ENCODE data around the gene CYP2W1. TPM values are rescaled to one million over a fixed set of nuclear protein-coding genes. Genes with fewer than 3 reads are reported as not detected.

Gene CYP2W1
- total RNA-seq, 2 donors from 2014 or later = not detected

GRCh38 chr7:966291-967069 is 16.5 kb upstream of the CYP2W1 start:
- no peak for DNase-seq
- H3K4me3 Mint-ChIP-seq = peak overlapping the region; percentile 70
- no peaks in the 10 kb centered on the region for H3K27me3 Mint-ChIP-seq
- no peak for ATAC-seq
- H3K36me3 Mint-ChIP-seq (ENCODE audit: low read depth) = peaks cover 10% of the 10 kb centered on the region
- peaks cover 18% of the 10 kb centered on the region for H3K4me1 Mint-ChIP-seq
- H3K9me3 ChIP-seq (ENCODE audit: control insufficient read depth, low read length, poor library complexity, severe bottlenecking) = no peaks in the 10 kb centered on the region
- H3K27ac Mint-ChIP-seq = peak overlapping the region; percentile 88

DNA sequence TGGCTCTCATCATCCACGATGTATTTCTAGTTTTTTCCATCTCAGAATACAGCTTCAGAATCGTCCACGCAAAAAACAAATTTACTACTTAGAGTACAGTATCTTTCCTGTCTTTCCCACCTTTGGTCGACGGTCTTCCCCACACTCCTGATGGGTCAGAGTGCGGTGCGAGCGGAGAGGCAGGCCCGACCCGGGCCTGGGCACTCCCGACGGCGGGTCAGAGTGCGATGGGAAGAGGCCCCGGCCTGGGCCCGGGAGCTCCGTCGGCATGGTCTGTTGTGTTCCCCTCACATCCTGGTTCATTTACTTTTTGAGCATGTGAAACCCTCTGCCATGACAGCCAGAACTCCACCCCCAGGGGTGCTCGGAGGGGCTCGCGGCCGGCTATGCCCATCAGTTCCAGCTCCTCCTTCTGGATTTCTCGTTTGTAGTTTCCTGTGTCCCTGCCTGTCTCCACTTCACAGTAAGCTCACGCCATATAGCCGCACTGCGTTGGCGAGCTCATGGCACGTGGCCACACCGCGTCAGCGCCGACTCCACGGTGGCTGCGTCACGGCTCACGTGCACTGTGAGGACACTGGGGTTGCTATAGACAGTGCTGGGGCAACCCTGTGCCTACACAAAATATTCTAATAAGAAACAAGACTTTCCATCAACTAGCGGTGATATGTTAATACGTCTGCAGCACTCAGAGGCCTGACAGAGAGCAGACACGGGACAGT is 15.5 kb upstream of the CYP2W1 start:
- no peaks in the 10 kb centered on the region for H3K9me3 ChIP-seq (ENCODE audit: control insufficient read depth, low read length, poor library complexity, severe bottlenecking)
- DNase-seq = no peak
- Mint-ChIP-seq H3K27ac (peak overlapping the region; percentile 63), H3K4me3 (peak overlapping the region; percentile 49), H3K4me1 (peaks cover 21% of the 10 kb centered on the region), H3K27me3 (no peaks in the 10 kb centered on the region), H3K36me3 (ENCODE audit: low read depth) (peaks cover 10% of the 10 kb centered on the region)
- no peak for ATAC-seq

DNA sequence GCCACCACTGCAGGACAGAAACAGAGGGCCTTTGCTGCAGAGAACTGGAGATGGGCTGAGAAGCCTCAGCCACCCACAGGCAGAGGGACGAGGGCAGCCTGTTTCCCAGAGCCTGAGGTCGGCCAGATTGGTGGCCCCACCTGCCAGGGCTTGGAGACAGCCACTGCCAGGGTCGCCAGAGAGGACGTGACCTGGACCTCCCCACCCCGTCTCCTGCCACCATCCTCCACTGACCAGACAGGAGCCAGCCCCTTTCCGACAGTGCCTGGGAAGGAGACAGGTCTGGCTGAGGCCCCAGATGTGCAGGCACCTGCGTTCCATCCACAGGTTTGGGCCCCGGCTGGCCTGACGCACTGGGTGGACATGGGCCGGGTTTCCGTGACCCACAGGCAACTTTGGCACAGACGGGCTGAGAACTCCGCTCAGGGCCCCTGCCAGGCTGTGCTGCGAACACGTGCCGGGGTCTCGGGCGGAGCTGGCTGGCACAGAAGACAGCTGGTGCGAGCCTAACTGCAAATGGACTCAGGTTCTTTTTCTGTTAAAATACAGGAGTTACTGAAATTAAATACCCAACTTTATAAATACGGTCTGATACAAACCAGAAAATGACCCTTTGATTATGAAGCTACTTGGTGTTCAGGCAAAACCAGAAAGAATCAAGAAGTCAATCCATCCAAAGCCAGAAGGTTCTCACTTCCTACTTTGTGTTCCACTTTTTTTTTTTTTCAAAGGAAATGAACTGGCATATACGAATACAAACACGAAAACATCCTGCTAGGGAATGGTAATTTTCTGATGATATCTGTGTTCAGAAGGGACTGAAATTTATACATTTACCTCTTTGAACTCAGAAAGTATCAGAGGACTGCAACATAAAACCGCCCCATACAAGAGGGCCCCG is 14.5 kb upstream of the CYP2W1 start:
- no peaks in the 10 kb centered on the region for H3K9me3 ChIP-seq (ENCODE audit: control insufficient read depth, low read length, poor library complexity, severe bottlenecking)
- Mint-ChIP-seq H3K36me3 (ENCODE audit: low read depth) (peaks cover 10% of the 10 kb centered on the region), H3K4me3 (no peak overlapping the region), H3K27me3 (no peaks in the 10 kb centered on the region), H3K4me1 (peaks cover 24% of the 10 kb centered on the region), H3K27ac (peak overlapping the region; percentile 63)
- no peak for DNase-seq
- ATAC-seq = no peak

DNA sequence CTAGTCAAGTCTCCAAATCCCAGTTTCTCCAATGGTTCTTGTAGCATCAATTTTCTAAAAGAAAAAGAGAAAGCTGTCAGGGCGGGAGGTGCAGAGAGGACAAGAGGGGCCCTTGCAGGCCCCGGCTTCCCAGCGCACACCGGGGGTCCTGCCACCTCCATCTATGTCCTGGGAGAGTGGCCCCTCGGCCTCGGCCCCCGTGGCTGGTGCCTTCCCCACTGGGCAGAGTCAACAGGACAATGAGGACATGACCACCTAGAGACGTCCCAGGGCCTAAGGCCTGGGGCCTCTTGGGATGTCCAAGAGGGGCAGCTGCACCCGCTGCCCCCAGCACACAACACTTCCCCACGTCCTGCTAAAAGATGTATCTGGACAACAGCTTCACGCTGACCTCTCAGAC is 13.6 kb upstream of the CYP2W1 start:
- Mint-ChIP-seq H3K27ac (peak overlapping the region; percentile 54), H3K36me3 (ENCODE audit: low read depth) (peaks cover 10% of the 10 kb centered on the region), H3K4me1 (peaks cover 24% of the 10 kb centered on the region), H3K27me3 (no peaks in the 10 kb centered on the region), H3K4me3 (no peak overlapping the region)
- no peaks in the 10 kb centered on the region for H3K9me3 ChIP-seq (ENCODE audit: control insufficient read depth, low read length, poor library complexity, severe bottlenecking)
- DNase-seq = no peak
- no peak for ATAC-seq

GRCh38 chr7:970744-971143 is 12.2 kb upstream of the CYP2W1 start:
- no peaks in the 10 kb centered on the region for H3K9me3 ChIP-seq (ENCODE audit: control insufficient read depth, low read length, poor library complexity, severe bottlenecking)
- ATAC-seq (no peak), DNase-seq (no peak)
- Mint-ChIP-seq H3K27ac (peak overlapping the region; percentile 54), H3K4me3 (peak overlapping the region; percentile 36), H3K27me3 (no peaks in the 10 kb centered on the region), H3K36me3 (ENCODE audit: low read depth) (peaks cover 10% of the 10 kb centered on the region), H3K4me1 (peaks cover 29% of the 10 kb centered on the region)

GRCh38 chr7:972110-972509 is 10.9 kb upstream of the CYP2W1 start:
- no peak overlapping the region for H3K27ac Mint-ChIP-seq
- H3K4me3 Mint-ChIP-seq = no peak overlapping the region
- H3K9me3 ChIP-seq (ENCODE audit: control insufficient read depth, low read length, poor library complexity, severe bottlenecking) = no peaks in the 10 kb centered on the region
- peaks cover 23% of the 10 kb centered on the region for H3K4me1 Mint-ChIP-seq
- no peak for DNase-seq
- peaks cover 7% of the 10 kb centered on the region for H3K36me3 Mint-ChIP-seq (ENCODE audit: low read depth)
- no peak for ATAC-seq
- H3K27me3 Mint-ChIP-seq = no peaks in the 10 kb centered on the region

GRCh38 chr7:972676-973309 is 10.2 kb upstream of the CYP2W1 start:
- peak overlapping the region; percentile 63 for H3K4me3 Mint-ChIP-seq
- peaks cover 5% of the 10 kb centered on the region for H3K36me3 Mint-ChIP-seq (ENCODE audit: low read depth)

GRCh38 chr7:973312-973711 is 9.7 kb upstream of the CYP2W1 start:
- DNase-seq = no peak
- Mint-ChIP-seq H3K4me3 (peak overlapping the region; percentile 63), H3K27ac (peak overlapping the region; percentile 87)

More at GRCh38 chr7:972676-973309, 10.2 kb upstream of the CYP2W1 start:
- no peaks in the 10 kb centered on the region for H3K27me3 Mint-ChIP-seq
- DNase-seq (no peak), ATAC-seq (no peak)
- no peaks in the 10 kb centered on the region for H3K9me3 ChIP-seq (ENCODE audit: control insufficient read depth, low read length, poor library complexity, severe bottlenecking)
- H3K27ac Mint-ChIP-seq = peak overlapping the region; percentile 87
- H3K4me1 Mint-ChIP-seq = peaks cover 23% of the 10 kb centered on the region

GRCh38 chr7:974172-974571 is 8.8 kb upstream of the CYP2W1 start:
- Mint-ChIP-seq H3K4me3 (peak overlapping the region; percentile 93), H3K27ac (peak overlapping the region; percentile 87), H3K27me3 (no peaks in the 10 kb centered on the region), H3K4me1 (peaks cover 23% of the 10 kb centered on the region), H3K36me3 (ENCODE audit: low read depth) (peaks cover 3% of the 10 kb centered on the region)
- DNase-seq (no peak), ATAC-seq (no peak)
- no peaks in the 10 kb centered on the region for H3K9me3 ChIP-seq (ENCODE audit: control insufficient read depth, low read length, poor library complexity, severe bottlenecking)

More at GRCh38 chr7:973312-973711, 9.7 kb upstream of the CYP2W1 start:
- Mint-ChIP-seq H3K36me3 (ENCODE audit: low read depth) (peaks cover 3% of the 10 kb centered on the region), H3K27me3 (no peaks in the 10 kb centered on the region), H3K4me1 (peaks cover 23% of the 10 kb centered on the region)
- H3K9me3 ChIP-seq (ENCODE audit: control insufficient read depth, low read length, poor library complexity, severe bottlenecking) = no peaks in the 10 kb centered on the region
- no peak for ATAC-seq

GRCh38 chr7:974820-975681 is 7.9 kb upstream of the CYP2W1 start, which contains the start of gene COX19:
COX19 (minus strand) TSS chr7:975549; CDS start chr7:975509, 40 bp downstream.
- Mint-ChIP-seq H3K27ac (peak within 1 kb of the TSS; percentile 87), H3K27me3 (no peaks in the 10 kb centered on the region), H3K36me3 (ENCODE audit: low read depth) (peaks cover 3% of the 10 kb centered on the region), H3K4me1 (peaks cover 23% of the 10 kb centered on the region), H3K4me3 (peak within 1 kb of the TSS; percentile 93)
- no peaks in the 10 kb centered on the region for H3K9me3 ChIP-seq (ENCODE audit: control insufficient read depth, low read length, poor library complexity, severe bottlenecking)
- peak; percentile 86 to 89 (median 88) for DNase-seq
- ATAC-seq = peak; percentile 89

- peaks cover 22% of the 10 kb centered on the region for H3K4me1 Mint-ChIP-seq
- DNase-seq (no peak), ATAC-seq (no peak)
- H3K9me3 ChIP-seq (ENCODE audit: control insufficient read depth, low read length, poor library complexity, severe bottlenecking) = no peaks in the 10 kb centered on the region
- H3K27me3 Mint-ChIP-seq = no peaks in the 10 kb centered on the region
- peaks cover 3% of the 10 kb centered on the region for H3K36me3 Mint-ChIP-seq (ENCODE audit: low read depth)
- H3K27ac Mint-ChIP-seq = no peak overlapping the region
- peak overlapping the region; percentile 93 for H3K4me3 Mint-ChIP-seq
These were observed 7.1 kb upstream of the CYP2W1 start for GRCh38 chr7:975702-976473.

Data from T-helper 17 cell (primary cell).